Measurements from ENCODE around the gene SRD5A3. TPM values are rescaled to one million over a fixed set of nuclear protein-coding genes. Genes with fewer than 3 reads are reported as not detected.

Gene SRD5A3
- total RNA-seq, result 10 to 100 TPM in 1 of 2 donors, 1 to 10 TPM in 1; 6.6 to 14.8 TPM

DNA sequence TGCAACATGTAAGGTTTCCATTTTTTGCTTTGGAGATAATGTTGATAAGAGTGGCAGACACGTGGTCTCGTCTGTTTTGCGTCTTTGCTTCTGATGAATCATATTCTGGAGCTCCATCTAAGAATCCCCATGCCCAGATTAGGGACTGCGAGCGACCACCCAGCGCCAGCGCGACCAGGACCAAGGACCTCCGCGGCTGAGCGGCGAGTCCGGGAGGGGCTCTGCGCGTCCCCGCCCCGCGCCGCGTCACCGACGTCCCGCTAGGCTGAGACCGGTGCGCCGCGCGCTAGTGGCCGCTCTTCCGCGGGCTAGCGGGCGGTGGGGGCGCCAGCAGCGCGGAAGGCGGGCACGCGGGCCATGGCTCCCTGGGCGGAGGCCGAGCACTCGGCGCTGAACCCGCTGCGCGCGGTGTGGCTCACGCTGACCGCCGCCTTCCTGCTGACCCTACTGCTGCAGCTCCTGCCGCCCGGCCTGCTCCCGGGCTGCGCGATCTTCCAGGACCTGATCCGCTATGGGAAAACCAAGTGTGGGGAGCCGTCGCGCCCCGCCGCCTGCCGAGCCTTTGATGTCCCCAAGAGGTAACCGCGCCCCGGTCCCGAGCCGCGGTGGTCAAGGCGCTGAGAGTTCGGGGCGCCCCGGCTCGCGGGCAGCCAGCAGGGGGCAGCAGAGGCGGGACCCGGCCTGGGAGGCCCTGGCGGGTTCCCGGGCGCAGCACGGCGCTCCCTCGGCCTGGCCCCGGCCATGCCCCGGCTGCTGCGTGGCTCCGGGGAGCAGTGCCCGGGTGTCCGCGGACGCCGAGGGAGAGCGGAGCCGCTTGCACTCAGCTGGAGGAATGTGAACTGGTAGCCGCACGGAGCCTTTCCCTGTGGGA is at the start of gene SRD5A3:
TSS of gene SRD5A3 (plus strand) at position 263 of the 871 bp plus-strand sequence. CDS start at position 358, 95 bp downstream.
- Histone ChIP-seq H3K36me3 (no peaks in the 10 kb centered on the region), H3K4me1 (replicated peaks) (peaks cover 5% of the 10 kb centered on the region), H3K4me3 (peak within 1 kb of the TSS; percentile 69 to 74), H3K27ac (peak within 1 kb of the TSS; percentile 93), H3K9me3 (no peaks in the 10 kb centered on the region), H3K27me3 (replicated peaks; ENCODE audit: insufficient read depth) (no peaks in the 10 kb centered on the region)
- 1% methylated on average over 56 of the region's 95 CpGs for WGBS
- DNase-seq (ENCODE audit: low spot score), result peak; percentile 78
- intact Hi-C loops (cut with DNase I), result loop anchor here (1.0 to 10.0 kb wide), 4 partner anchors 50 to 509 kb away; partner anchors contain the start of genes CLOCK and EXOC1
- no peak for TF ChIP-seq POLR2AphosphoS5 (IDR thresholded peaks at IDR 0.05)
- TF ChIP-seq POLR2A (IDR thresholded peaks at IDR 0.05), result peak; percentile 28
- TF ChIP-seq, protein P1, sequence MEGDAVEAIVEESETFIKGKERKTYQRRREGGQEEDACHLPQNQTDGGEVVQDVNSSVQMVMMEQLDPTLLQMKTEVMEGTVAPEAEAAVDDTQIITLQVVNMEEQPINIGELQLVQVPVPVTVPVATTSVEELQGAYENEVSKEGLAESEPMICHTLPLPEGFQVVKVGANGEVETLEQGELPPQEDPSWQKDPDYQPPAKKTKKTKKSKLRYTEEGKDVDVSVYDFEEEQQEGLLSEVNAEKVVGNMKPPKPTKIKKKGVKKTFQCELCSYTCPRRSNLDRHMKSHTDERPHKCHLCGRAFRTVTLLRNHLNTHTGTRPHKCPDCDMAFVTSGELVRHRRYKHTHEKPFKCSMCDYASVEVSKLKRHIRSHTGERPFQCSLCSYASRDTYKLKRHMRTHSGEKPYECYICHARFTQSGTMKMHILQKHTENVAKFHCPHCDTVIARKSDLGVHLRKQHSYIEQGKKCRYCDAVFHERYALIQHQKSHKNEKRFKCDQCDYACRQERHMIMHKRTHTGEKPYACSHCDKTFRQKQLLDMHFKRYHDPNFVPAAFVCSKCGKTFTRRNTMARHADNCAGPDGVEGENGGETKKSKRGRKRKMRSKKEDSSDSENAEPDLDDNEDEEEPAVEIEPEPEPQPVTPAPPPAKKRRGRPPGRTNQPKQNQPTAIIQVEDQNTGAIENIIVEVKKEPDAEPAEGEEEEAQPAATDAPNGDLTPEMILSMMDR (IDR thresholded peaks at IDR 0.05), result peak; percentile 92 to 97 (median 96)

DNA sequence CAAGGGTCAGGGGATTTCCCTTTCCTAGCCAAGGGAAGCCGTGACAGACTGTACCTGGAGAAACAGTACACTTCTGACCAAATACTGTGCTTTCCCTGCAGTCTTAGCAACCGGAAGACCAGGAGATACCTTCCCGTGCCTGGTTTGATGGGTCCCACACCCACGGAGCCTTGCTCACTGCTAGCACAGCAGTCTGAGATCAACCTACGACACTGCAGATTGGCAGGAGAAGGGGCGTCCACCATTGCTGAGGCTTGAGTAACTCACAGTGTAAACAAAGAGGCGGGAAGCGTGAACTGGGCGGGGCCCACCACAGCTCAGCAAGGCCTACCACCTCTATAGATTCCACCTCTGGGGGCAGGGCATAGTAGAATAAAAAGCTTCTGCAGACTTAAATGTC is 48.7 kb upstream of the SRD5A3 start:
- WGBS, result 79% methylated on average over 9 of the region's 9 CpGs
- Histone ChIP-seq H3K4me1 (replicated peaks) (no peaks in the 10 kb centered on the region), H3K27ac (no peak overlapping the region), H3K27me3 (replicated peaks; ENCODE audit: insufficient read depth) (no peaks in the 10 kb centered on the region), H3K9me3 (no peaks in the 10 kb centered on the region), H3K4me3 (no peak overlapping the region), H3K36me3 (no peaks in the 10 kb centered on the region)
- intact Hi-C loops (cut with DNase I), result no loop called here
- no peak for DNase-seq (ENCODE audit: low spot score)
- TF ChIP-seq POLR2A (IDR thresholded peaks at IDR 0.05) (no peak), POLR2AphosphoS5 (IDR thresholded peaks at IDR 0.05) (no peak)
- TF ChIP-seq, protein P1 (IDR thresholded peaks at IDR 0.05), result no peak

DNA sequence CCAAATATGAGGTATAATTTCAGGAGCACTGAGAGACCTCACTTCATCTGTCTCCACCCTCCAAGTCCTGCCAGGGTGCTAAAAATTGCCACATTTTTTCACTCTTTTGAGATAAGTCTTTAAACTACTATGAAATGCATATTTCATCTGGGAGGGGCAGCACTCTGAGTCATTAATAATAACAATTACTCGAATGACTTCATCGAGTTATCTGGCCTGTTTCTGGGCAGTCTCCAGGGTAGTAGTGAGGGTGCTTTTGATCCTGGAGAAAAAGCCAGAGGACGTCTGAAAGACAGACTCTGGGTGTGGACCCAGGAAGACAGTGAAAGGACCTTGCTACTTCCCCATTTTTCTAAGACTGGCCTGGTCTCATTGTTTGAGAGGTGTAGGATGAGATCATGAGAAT is 42.3 kb upstream of the SRD5A3 start:
- Histone ChIP-seq H3K36me3 (no peaks in the 10 kb centered on the region), H3K4me3 (no peak overlapping the region), H3K27ac (no peak overlapping the region), H3K9me3 (no peaks in the 10 kb centered on the region), H3K27me3 (replicated peaks; ENCODE audit: insufficient read depth) (no peaks in the 10 kb centered on the region), H3K4me1 (replicated peaks) (no peaks in the 10 kb centered on the region)
- intact Hi-C loops (cut with DNase I), result no loop called here
- DNase-seq (ENCODE audit: low spot score), result no peak
- TF ChIP-seq, protein P1 (IDR thresholded peaks at IDR 0.05), result no peak
- TF ChIP-seq POLR2A (IDR thresholded peaks at IDR 0.05) (no peak), POLR2AphosphoS5 (IDR thresholded peaks at IDR 0.05) (no peak)
- WGBS, result 40% methylated on average over 3 of the region's 3 CpGs

DNA sequence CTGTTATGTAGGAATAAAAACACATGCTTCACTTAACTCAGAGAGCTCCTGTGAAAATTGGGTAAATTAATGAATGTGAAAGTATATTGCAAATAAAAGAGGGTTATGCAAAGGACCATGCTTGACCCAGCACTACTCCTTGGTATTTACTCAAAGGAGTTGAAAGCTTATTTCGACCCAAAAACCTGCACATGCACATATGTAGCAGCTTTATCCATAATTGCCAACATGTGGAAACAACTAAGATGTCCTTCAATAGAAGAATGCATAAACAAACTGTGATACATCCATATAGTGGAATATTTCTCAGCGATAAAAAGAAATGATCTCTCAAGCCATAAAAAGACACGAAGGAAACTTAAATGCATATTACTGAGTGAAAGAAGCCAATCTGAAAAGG is 41.7 kb upstream of the SRD5A3 start:
- H3K36me3 ChIP-seq, result no peaks in the 10 kb centered on the region
- intact Hi-C loops (cut with DNase I), result no loop called here

More for the DNA sequence above, 41.7 kb upstream of the SRD5A3 start:
- Histone ChIP-seq H3K27ac (no peak overlapping the region), H3K27me3 (replicated peaks; ENCODE audit: insufficient read depth) (no peaks in the 10 kb centered on the region), H3K4me3 (no peak overlapping the region), H3K4me1 (replicated peaks) (no peaks in the 10 kb centered on the region), H3K9me3 (no peaks in the 10 kb centered on the region)
- TF ChIP-seq, protein P1 (IDR thresholded peaks at IDR 0.05), result no peak
- TF ChIP-seq POLR2A (IDR thresholded peaks at IDR 0.05), result no peak
- no peak for TF ChIP-seq POLR2AphosphoS5 (IDR thresholded peaks at IDR 0.05)
- no peak for DNase-seq (ENCODE audit: low spot score)
- 90% methylated on average over 3 of the region's 3 CpGs for WGBS
